ENCODE measurements around the gene QSOX2.

QSOX2 gene

DNA sequence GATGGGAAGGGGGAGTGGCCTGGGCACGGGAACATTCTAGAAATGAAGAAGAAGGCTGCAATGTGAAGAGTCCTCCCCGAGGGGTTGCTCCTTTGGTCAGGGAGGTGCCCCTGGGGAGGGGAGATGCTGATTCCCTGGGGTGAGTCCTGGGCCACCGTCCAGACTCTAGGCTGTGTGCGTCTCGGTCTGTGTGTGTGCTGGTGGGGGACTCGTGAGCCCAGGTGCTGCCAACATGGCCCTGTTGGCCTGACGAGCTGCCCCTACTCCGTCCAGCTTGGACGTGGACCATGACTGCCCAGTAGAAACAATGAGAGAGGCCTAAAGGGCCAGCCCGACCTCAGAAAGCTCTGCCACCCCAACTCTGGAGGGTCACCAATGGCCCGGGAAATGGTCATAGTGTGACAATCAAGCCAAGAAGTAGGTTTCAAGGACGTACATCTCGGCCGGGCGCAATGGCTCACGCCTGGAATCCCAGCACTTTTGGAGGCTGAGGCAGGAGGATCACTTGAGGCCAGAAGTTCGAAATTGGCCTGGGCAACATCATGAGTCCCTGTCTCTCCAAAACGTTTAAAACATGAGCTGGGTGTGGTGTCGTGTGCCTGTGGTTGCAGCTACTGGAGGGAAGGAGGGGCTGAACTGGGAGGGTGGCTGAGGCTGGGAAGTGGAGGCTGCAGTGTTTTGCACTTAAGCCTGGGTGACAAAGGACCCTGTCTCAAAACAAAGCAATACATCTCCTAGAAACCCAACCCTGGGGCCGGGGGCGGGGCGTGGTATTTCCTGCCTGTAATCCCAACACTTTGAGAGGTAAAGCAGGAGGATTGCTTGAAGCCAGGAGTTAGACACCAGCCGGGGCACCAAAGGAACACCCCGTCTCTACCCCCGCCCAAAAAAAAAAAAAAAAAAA, 57.7 kb downstream of the QSOX2 start:
- no peak for DNase-seq

DNA sequence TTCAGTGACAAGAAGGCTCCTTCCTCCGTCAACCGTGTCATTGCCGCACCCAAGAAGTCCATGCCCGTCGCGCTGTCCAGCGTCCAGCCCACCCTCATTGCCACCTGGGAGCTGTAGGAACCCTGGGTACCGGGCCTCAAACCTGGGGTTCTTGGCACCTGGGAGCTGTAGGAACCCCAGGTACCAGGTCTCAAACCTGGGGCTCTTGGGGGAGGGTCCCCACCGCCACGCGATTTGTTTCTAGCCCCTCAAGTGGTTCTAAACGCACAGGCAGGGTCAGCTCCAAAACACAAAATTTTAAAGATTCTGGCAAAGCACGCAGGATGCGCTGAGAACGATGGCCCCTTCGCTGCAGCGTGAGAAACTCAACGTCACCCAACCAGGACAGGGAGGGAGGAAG, 58.4 kb downstream of the QSOX2 start:
- no peak for DNase-seq

DNA sequence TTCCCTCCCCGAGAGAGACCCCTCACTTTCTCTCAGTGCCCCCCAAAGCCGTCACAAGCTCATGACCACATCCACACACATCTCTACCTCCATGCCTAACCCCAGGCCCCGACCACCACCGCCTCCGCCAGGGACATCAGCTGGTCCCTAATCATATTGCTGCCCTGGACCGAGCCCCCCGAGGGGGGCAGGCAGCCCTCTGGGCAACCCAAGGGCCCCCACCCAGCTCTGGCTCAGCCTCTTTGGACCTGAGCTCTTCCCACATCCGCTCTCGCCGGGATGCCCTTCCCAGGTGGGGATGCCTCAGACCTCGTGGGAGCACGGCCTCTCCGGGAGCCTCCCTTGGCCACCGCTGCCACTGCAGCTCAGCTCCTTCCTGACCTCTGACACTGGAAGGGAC, 59.2 kb downstream of the QSOX2 start:
- DNase-seq: no peak

DNA sequence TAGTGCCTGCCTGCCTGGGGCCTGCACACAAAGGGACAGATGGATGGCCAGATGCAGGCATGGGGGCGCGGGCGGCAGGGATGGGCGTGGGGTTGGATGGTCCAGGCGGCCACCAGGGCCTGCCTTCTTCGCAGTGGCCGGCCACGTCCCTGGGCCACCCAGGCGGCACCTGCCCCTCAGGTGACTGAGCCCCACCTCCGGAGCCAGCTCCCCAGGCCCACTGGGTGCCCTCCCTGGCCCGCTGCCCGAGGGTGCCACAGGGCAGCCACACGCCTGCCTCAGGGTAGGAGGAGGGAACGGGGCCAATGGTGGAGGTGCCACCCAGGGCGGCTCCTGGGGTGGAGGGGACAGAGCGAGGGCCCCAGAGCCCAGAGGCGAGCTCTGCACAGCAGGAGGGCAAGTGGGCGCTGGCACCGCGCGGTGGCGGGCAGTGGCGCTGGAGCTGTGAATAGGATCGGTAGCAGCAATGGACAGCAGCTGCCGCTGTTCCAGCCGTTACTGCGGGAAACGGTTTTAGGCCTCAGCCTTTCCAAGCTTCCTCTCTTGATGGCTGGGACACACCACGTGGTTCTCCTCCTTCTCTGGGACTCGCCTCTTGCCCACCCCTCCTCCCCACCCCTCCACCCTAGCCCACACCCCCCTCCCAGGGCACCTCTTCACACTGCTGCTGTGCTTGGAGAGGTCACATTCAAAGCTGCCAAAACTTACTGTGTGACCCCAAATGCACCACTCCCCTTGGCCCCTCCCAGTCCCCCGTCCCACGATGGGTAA, 59.8 kb downstream of the QSOX2 start:
- no peak for DNase-seq

DNA sequence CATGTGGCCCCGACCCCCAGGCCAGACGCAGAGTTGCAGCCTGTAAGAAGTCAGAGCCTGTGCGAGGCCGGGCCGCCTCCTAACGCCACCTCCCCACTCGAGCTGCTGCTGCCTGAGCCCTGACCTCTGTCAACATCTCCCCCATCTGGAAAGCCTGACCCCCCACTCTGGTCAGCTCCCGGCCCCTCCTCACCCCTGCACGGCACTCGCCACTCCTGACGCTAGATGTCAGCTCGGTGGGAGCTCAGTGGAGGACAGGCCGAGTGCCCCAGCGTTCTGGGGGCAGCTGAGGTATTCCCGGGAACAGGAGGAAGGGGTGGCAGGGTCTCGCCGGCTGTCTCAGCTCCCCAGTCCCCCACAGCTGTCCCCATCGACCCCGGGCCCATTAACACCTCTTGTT, 60.5 kb downstream of the QSOX2 start:
- no peak for DNase-seq

DNA sequence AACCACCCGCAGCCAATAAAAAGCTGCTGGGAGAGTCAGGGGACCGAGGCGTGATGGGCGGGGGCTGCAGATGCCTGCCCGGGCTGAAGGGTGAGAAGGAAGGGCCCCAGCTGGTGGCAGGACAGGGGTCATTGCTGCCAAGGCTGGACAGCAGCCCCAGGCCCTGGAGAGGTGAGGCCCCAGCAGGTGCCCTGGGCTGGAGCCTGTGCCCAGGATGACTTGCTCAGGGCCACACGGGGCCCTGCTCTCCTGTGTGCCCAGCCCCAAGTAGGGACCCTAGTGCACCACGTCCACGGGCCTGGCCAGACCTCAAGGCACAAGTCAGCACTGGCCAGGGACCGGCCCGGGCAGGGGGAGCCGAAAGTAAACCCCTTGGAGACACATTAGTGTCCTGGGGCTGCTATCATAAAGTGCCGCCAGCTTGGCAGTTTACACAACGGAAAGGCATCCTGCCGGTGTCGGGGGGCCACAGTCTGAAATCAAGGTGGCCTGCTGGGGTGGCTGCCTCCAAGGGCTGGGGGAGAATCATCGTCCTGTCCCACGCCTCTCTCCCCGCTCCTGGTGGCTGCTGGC, 62.7 kb downstream of the QSOX2 start:
- DNase-seq: no peak

DNA sequence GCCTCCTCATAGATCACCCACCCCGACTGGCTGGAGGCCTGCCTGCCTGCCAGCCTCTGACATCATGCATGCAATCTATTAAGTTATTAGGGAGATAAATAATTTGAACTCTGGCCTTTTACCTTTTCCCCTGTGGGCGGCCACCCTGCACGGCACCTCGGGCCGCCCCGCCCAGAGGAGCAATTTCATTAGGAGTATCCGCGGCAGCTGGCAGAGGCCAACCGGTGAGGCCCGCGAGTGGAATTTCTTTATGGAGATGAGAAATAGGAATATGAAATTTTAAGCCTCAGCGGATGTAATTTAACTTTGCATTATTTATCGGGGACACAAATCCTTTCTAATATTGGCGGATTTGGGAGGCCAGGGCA, 63.2 kb downstream of the QSOX2 start:
- no peak for DNase-seq

DNA sequence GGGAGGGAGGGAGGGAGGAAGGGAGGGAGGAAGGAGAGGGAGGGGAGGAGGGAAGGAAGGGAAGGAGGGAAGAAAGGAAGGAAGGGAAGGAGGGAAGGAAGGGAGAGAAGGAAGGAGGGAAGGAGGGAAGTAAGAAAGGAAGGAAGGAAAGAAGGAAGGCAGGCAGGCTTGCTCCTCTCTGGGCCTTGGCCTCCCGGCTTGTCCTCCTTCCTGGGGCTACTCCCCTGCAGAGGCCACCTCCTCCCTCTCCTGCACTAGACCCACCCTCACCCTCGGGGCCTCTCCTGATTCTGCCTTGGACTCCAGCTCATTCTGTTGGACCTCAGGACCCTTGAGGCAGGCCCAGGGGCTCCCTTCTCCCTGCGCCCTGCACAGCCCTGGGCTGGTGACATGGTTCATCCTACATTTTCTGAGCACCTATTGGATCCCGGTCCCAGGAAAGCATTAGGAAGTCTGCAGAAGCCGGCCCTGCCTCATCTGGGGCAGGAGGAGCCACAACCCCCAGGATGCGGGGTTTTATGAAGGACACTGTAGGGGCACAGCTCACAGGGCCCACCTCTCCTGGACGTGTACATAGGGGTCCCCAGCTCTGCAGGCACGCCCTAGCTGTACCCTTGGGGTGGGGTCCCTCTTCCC, 63.7 kb downstream of the QSOX2 start:
- DNase-seq: no peak

DNA sequence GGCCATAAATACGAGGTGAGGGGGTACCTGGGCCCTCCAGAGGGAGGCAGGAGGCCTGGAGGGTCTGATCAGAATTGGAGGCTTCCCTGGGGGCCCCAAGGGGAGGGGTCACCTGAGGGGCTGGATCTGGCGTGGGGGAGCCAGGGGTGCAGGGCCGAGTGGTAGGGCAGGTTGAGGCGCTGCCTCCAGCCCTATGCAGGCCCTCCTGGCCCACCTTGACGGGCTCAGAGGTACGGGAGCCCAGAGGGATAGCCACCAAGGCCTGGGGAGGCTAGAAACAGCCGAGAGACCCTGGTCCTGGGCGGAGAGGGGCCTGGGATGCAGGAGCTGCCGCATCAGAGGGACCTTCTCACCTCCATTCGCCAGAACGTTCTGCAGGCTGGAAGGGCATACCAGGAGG, 65.0 kb downstream of the QSOX2 start:
- DNase-seq: no peak

DNA sequence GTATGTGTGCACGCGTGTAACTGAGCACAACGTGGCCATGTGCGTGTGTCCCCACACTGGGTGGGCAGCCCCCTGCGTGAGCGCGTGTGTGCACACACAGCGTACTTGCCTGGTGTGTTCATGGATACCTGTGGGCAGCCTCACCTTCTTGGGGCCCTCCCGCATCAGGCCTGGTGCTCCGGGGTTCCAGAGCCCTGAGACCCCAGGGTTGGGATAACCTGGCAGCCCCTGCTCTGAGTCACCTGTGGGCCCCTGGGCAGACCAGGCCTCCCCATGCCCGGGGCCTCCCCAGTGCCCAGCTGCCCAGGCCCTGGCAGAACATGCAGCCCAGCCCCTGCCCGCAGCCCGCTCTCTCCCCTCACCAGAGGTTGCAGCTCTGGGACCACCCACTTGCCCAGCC, 65.9 kb downstream of the QSOX2 start:
- DNase-seq: no peak

DNA sequence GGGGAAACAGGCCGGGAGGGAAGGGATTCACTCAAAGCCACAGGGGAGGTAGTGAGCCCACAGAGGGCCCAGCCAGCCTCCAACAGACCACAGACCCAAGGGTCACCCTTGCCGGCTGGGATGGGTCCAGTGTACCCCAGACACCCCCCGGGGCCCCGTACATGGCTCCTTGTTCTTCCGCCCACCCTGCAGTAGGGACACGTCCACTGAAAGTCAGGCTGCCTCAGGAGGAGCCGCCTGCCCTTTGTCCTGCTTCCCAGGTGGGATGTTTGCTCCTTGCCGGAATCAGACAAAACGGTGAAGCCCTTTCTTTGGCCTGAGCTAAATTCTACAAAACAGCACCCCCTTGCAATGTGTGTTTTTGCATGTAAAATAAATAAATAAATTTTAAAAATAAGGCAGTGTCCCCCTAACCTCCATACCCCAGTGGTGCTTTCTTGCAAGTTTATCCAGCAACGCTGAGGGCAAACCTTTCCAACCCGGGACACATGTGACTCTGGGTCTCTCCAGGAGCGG, 66.5 kb downstream of the QSOX2 start:
- no peak for DNase-seq

DNA sequence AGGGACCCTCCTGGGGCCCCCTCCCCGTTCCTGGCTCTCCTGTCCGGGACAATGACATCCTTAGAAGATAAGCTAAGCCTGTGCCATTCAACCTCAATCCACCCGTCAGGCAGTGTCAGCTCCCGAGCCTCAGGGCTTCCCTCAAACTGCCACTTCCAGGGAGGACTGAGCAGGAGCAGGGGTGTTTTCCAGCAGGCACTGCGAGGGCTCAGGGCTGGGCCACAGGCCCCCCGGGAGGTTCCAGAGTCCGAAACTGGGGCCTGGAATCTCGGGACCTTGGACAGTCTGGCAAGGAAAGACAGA, 66.9 kb downstream of the QSOX2 start:
- no peak for DNase-seq

DNA sequence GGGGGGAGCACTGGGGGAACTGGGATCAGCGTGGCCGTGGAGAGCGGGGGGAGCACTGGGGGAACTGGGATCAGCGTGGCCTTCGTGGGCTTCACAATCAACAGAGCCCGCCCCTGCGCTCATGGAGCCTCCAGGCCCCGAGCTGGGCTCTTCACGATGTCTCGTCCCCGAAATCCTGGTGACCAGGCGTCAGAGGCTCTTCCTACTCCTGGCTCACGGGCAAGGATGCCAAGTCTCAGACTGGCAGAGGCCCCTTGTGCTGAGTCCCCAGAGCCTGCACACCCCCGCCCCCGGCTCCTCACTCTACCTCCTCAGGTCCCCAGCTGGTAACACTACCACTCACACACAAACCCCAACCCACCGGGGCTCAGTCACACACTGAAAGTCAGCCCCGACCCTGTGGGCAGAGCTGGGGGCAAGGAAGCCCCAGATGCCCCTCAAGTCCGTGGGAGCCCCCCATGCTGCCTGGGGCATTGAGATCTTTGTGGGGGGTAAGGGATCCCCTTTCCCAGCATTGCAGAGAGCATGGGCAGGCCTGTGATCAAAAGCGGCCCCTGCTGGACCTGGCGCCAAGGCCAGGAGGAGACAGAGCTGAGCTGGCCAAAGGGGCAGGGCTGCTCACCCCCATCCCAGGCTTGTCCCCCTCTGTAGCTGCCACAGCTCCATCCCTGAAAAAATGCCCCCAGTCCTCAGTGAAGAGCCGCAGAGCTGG, 67.4 kb downstream of the QSOX2 start:
- no peak for DNase-seq

DNA sequence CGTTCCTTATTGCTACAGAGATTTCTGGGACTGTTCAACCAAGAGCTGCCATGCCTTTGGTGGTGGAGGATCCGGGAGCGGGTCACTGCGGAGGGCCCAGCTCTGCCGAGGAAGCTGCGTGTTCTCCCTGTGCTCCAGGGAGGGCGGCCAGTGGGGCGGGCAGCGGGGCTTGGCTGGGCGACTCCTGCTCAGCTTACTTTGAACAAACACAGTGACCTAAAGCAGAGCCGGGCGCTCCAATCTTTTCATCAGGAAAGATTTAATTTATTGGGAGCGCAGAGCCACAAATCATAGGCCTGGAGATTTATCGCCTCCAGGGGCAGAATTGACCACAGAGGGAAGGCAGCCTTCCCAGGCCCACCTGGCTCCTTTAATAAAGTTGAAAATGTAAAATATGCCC, 68.4 kb downstream of the QSOX2 start:
- no peak for DNase-seq

DNA sequence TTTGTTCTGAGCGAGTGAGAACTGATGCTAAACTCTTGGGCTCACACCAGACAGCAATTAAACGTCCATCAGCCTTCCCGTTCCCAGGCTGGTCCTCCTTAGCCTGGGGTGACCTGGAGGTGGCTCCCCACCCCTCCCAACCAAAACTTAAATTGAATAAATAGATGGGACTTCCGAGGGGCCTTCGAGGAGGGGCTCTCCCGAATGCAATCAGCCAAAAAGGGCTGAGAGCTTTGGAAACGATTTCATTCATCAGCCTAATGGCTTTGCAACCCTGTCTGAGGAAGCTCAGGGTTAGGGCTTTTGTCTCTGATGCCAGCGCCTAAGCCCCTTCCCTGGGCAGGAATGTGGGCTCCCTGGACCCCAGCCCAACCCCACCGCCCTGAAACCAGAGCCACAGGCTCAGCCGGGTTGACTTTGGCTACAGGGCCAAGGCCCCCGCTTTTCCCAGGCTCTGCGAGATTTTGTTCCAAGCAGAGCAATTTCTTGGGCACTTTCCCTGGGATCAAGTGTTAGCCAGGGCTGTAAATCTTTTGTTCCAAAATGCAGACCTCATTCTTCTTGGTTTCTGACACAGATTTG, 69.9 kb downstream of the QSOX2 start:
- DNase-seq: peak; percentile 40

DNA sequence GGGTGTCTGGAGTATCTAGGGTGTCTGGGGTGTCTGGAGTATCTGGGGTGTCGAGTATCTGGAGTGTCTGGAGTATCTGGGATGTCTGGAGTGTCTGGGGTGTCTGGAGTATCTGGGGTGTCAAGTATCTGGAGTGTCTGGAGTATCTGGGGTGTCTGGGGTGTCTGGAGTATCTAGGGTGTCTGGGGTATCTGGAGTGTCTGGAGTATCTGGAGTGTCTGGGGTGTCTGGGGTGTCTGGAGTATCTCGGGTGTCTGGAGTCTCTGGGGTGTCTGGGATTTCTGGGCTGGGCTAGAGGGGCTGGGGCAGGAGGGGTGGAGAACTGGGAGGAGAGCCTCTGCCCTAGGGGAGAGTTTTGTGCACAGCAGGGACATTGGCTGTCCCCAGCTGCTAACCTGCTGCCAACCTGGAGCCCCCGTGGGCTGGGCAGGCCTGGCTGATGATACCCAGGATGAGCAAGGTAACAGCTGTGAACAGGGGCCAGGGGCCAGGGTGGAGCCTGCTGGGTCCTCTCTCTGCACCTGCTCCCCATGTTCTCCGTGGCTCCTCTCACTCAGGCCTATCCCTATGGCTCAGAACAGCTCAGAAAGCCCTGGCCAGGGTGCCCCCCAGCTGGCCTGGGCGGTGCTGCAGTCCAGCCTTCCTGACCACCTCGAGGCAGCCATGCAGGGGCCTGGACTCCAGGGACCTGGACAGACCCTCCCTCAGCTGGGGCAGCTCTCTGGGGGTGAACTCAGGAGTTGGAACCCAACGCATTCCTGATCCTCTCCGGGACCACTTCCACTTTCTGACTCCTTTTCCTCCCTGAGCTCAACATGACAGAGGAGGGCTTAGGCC, 70.6 kb downstream of the QSOX2 start:
- DNase-seq: no peak

DNA sequence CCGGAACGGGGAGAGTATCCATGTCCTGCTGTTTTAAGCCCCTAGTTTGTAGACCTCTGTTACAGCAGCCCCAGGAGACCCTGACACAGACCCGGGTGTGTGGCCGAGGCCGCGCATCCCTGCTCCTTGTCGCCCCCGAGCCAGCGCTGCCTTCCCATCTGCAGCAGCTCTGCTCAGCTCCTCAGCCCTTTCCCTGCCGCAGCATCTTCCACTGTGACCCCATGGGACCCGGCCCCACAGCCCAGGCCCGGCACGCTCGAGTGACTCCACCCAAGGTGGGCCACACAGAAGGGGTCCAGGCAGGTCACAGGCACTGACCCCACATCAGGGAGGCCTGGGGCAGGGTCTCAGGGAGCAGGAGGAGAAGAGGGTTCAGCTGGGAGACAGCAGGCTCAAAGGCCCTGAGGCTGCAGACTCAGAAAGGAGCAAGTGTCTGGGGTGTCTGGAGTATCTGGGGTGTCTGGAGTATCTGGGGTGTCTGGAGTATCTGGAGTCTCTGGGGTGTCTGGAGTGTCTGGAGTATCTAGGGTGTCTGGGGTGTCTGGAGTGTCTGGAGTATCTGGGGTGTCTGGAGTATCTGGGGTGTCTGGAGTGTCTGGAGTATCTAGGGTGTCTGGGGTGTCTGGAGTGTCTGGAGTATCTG, 71.8 kb downstream of the QSOX2 start:
- no peak for DNase-seq

DNA sequence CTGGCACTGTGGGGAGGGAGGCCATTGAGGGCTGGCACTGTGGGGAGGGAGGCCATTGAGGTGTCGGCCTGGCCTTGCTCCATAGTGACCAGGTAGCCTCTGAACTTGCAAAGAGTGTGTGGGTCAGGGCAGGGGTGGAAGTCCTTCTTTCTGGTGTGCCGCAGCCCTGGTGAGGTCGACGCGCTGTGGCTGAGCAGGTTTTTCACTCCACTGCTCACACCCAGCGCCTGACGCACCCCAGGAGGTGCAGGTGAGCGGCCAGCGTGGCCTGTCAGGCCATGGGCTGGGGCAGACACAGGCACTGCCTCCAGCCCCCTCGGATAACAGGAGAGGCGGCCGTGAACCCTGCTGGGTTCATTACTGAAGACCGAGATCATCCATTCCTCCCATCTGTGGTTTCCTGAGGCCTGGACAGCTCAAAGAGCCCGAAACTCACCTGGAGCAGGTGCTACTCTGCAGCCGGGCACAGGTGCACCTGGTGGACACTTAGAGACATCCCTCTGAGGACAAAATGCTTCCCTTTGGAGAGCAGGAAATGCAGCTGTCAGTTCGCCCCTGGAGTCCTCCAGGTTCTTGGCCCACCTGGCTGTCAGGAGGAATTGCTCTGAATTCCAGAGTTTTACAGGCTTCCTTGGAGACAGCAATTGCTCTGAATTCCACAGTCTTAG, 73.1 kb downstream of the QSOX2 start:
- DNase-seq: no peak

DNA sequence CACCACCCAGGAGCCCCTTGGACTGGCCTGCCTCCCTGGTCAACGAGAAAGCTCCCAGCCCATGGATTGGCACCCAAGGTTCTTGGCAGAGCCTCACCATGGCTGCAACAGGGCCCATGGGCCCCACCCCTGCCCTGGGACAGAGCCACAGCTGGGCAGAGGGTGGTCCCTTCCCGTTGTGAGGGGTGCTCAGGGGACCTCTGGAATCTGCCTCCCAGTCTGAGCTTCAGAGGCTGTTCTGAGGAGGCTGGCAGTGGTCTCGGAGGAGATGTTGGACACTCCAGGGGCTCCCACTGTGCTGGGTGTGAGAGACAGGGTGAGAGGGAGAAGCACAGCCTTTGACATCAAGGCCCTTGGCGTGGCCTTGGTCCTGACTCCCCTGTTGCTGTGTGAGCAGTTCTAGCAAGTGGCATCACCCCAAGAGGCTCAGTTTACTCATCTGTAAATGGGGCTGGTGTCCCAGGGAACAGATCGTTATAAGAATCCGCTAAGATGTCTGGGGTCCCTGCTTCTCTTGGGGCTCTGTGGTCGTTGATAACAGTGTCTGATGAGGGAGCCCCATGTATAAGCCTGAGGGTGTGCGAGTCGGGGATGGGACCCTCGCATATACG, 73.7 kb downstream of the QSOX2 start:
- no peak for DNase-seq

All from retina (tissue), 1 donor.